Pancreas (tissue), 10 donors: ENCODE data around the gene ZNF496. TPM values are rescaled to one million over a fixed set of nuclear protein-coding genes. Genes with fewer than 3 reads are reported as not detected.
"Not testable (repeated sequence)": the region's sequence is repeated elsewhere in the genome, so short reads cannot be mapped to it uniquely, and the experiment has no call there.

Experiments
- ATAC-seq, 4 donors: fragments of 200-7000 bp; cut with Tn5 transposase; one replicate each; pipeline versions ENCODE4 v1.8.0 to v1.9.1; 2020; ENCODE audit warnings: mild to moderate bottlenecking in 4 of 4, moderate library complexity in 4 of 4
- DNase-seq, 6 donors: peaks; one replicate each; pipeline ENCODE4 v3.0.0-alpha.2; 2020
- FAIRE-seq: peaks from 2 replicates; lab custom pipeline; 2012; peaks lifted over from hg19 to GRCh38; lab: Jason Lieb, UNC
- H3K27ac ChIP-seq, 4 donors: fragments of 200-600 bp; sonication (generic); 1 replicate in 3 of 4; 2 replicates in 1 of 4; pipeline versions ENCODE4 v1.5.0 to v1.8.0; 2020
- H3K27me3 ChIP-seq, 4 donors: fragments of 200-600 bp; one replicate each; pipeline ENCODE4 v1.8.0; 2021
- H3K36me3 ChIP-seq, 3 donors: fragments of 200-600 bp; sonication (generic) in 1 of 3; one replicate each; pipeline versions ENCODE4 v1.5.0 to v1.8.0; 2020 to 2021
- H3K4me1 ChIP-seq, 3 donors: fragments of 200-600 bp; one replicate each; pipeline ENCODE4 v1.8.0; 2021
- H3K4me3 ChIP-seq, 4 donors: fragments of 200-600 bp; sonication (generic) in 2 of 4; one replicate each; pipeline versions ENCODE4 v1.5.0 to v1.8.0; 2020 to 2021
- H3K9me3 ChIP-seq, 4 donors: fragments of 200-600 bp; one replicate each; pipeline ENCODE4 v1.8.0; 2021
- CTCF ChIP-seq, 4 donors: fragments of 200-600 bp; sonication (generic) in 3 of 4; IDR thresholded peaks; one replicate each; pipeline versions ENCODE4 v1.5.0 to v1.8.0; 2021; ENCODE audit warnings: antibody characterized with exemption in 4 of 4
- WGBS, 2 donors: extraction: QIAGEN DNeasy Blood & Tissue Kit; methylation state at CpG; one replicate each; pipeline ENCODE4 v1.1.7; 2013; 5-methylcytosine and 5-hydroxymethylcytosine counted together
- intact Hi-C, 3 donors: fragments of 100-400 bp; cut with DNase I; formaldehyde crosslinking; loops; one replicate each; pipeline versions ENCODE4 v1.11.1 to v1.14.2; 2022
- polyA plus RNA-seq, 2 donors: library from polyadenylated mRNA; stranded (reverse); fragments of 200-250 nt; gene quantifications; one replicate each; pipeline ENCODE4 v1.2.3, GENCODE V29; 2013
- total RNA-seq, 6 donors: library from RNA; stranded (reverse); fragmentation: NEBNext Ultra II Directional in 4 of 6; extraction: Animal tissue kit (Norgen Biotek cat#: 25700) in 4 of 6; gene quantifications; one replicate each; pipeline versions ENCODE4 v1.2.1 to v1.2.4, GENCODE V29; 2021 to 2023
- donor health status: healthy with polysubstance abuse.
- donor health status: DM: no; HTN: no; CAD: no; lungs with moderate emphysema.
- donor health status: DM: no; HTN: no; CAD: no.
- donor health status: control.
- donor health status: control.
- donor health status: Bipolar disorder and iron deficiency.
- donor health status: DM: yes; HTN: yes; CAD: no.
- donor health status: DM: no; HTN: no; CAD: no.
- donor health status: DM: no; HTN: no; CAD: no.
- donor health status: DM: yes; HTN: yes; CAD: no.

Gene ZNF496
- total and polyA plus RNA-seq, 8 donors: 11.4 to 24.4 (median 18.8) TPM

- FAIRE-seq (no peak), DNase-seq (no peak), ATAC-seq (no peak)
- H3K9me3 ChIP-seq: no peaks in the 10 kb centered on the region
- no peak overlapping the region for H3K27ac ChIP-seq
- H3K36me3 ChIP-seq: no peaks in the 10 kb centered on the region
- TF ChIP-seq CTCF (IDR thresholded peaks at IDR 0.05): no peak
- no peaks in the 10 kb centered on the region for H3K4me1 ChIP-seq
- H3K4me3 ChIP-seq: no peak overlapping the region
- intact Hi-C loops: no loop called here
- WGBS, 2 donors: 81 to 82% methylated on average over 5 of the region's 5 CpGs
- no peaks in the 10 kb centered on the region for H3K27me3 ChIP-seq
Measured at GRCh38 chr1:247266053-247266452, 65.6 kb downstream of the ZNF496 start.

- H3K4me1 ChIP-seq, DNase-seq, ATAC-seq, FAIRE-seq, H3K36me3 ChIP-seq, H3K9me3 ChIP-seq, H3K27ac ChIP-seq, H3K27me3 ChIP-seq, intact Hi-C loops, H3K4me3 ChIP-seq: not testable (repeated sequence)
- 60 to 70% methylated on average over 1 of the region's 1 CpG for WGBS, 2 donors
Measured at GRCh38 chr1:247255772-247256171, 75.9 kb downstream of the ZNF496 start, which contains the start of gene VN1R5. Gene VN1R5, plus strand, starts transcription at chr1:247256072.

- WGBS, 2 donors: 86 to 94% methylated on average over 1 of the region's 1 CpG
- intact Hi-C loops: no loop called here
- FAIRE-seq: no peak
Measured at GRCh38 chr1:247247568-247247967, 84.1 kb downstream of the ZNF496 start.

More at GRCh38 chr1:247247568-247247967, 84.1 kb downstream of the ZNF496 start:
- Histone ChIP-seq H3K9me3 (no peaks in the 10 kb centered on the region), H3K27ac (no peak overlapping the region), H3K27me3 (no peaks in the 10 kb centered on the region), H3K36me3 (no peaks in the 10 kb centered on the region), H3K4me3 (no peak overlapping the region), H3K4me1 (no peaks in the 10 kb centered on the region)
- TF ChIP-seq CTCF (IDR thresholded peaks at IDR 0.05): no peak
- ATAC-seq: no peak
- no peak for DNase-seq

Other genes with a start within 250 kb of the ZNF496 start
- 1 to 10 TPM; 2.4 to 5.1 (median 3.4) TPM for gene ZNF669, start 227.5 kb downstream of the ZNF496 start, total RNA-seq
- gene ZNF669, start 227.5 kb downstream of the ZNF496 start, polyA plus RNA-seq: 1 to 10 TPM; 1.7 to 3.1 TPM
- gene ZNF124, start 159.8 kb downstream of the ZNF496 start, total RNA-seq: 10 to 100 TPM in 5 of 6 donors, 1 to 10 TPM in 1; 9.4 to 33.3 (median 18.3) TPM
- 1 to 10 TPM; 1.1 to 2.7 TPM for gene ZNF124, start 159.8 kb downstream of the ZNF496 start, polyA plus RNA-seq
- not detected for gene VN1R5, start 75.8 kb downstream of the ZNF496 start, total RNA-seq
- not detected for gene VN1R5, start 75.8 kb downstream of the ZNF496 start, polyA plus RNA-seq
- 1 to 10 TPM in 2 of 6 donors, under 1 TPM in 4; 0.09 to 3.8 (median 0.68) TPM for gene NLRP3, start 84.3 kb upstream of the ZNF496 start, total RNA-seq
- under 1 TPM; 0.19 to 0.38 TPM for gene NLRP3, start 84.3 kb upstream of the ZNF496 start, polyA plus RNA-seq
- gene OR2B11, start 126.2 kb upstream of the ZNF496 start, total RNA-seq: not detected
- gene OR2B11, start 126.2 kb upstream of the ZNF496 start, polyA plus RNA-seq: not detected
- gene OR2C3, start 204.6 kb upstream of the ZNF496 start, total RNA-seq: not detected
- gene OR2C3, start 204.6 kb upstream of the ZNF496 start, polyA plus RNA-seq: under 1 TPM in 1 of 2 donors, not detected in 1; 0.02 TPM
- under 1 TPM in 4 of 6 donors, not detected in 2; 0.03 to 0.37 (median 0.29) TPM for gene GCSAML, start 217.3 kb upstream of the ZNF496 start, total RNA-seq
- gene GCSAML, start 217.3 kb upstream of the ZNF496 start, polyA plus RNA-seq: under 1 TPM in 1 of 2 donors, not detected in 1; 0.09 TPM